ENCODE data around the gene SLC29A2. TPM values are rescaled to one million over a fixed set of nuclear protein-coding genes. Genes with fewer than 3 reads are reported as not detected.

Gene SLC29A2
- total and polyA plus RNA-seq, 2 donors (not counting 1 experiment from before 2014, with no cell fraction given) = 0.17 to 1.7 TPM

- no peaks in the 10 kb centered on the region for H3K27me3 ChIP-seq (ENCODE audit: control insufficient read depth, insufficient read depth, low read length)
- no peak overlapping the region for H3K4me2 ChIP-seq (ENCODE audit: extremely low read depth, insufficient read depth, low read length)
- H3K4me1 ChIP-seq (ENCODE audit: control insufficient read depth, extremely low read depth, insufficient read depth, low read length) = peaks cover 38% of the 10 kb centered on the region
- H3K9ac ChIP-seq (ENCODE audit: insufficient read depth, low read length) = no peak overlapping the region
- H3K36me3 ChIP-seq (ENCODE audit: control insufficient read depth, insufficient read depth, low read length) = peaks cover 41% of the 10 kb centered on the region
- no peak overlapping the region for H3K4me3 ChIP-seq (replicated peaks in 1 of 4; ENCODE audit: control extremely low read depth in 1 of 4, insufficient read depth in 1 of 4, low read depth in 3 of 4, low read length in 4 of 4)
- TF ChIP-seq EZH2 (IDR thresholded peaks at IDR 0.05; ENCODE audit: low read length, missing control alignments) (no peak), CTCF (conservative IDR thresholded peaks at IDR 0.05 in 1 of 2, IDR thresholded peaks at IDR 0.05 in 1 of 2; ENCODE audit: low read depth in 1 of 2, low read length in 2 of 2) (no peak)
- peaks cover 36% of the 10 kb centered on the region for H3K79me2 ChIP-seq (ENCODE audit: control insufficient read depth, insufficient read depth, low read length)
- no peak overlapping the region for H2AFZ ChIP-seq (ENCODE audit: low read length)
- peak overlapping the region; percentile 100 for H3K27ac ChIP-seq (ENCODE audit: insufficient read depth, low read length)
- no peaks in the 10 kb centered on the region for H3K9me3 ChIP-seq (ENCODE audit: control insufficient read depth, insufficient read depth, low read depth, low read length)
- DNase-seq (ENCODE audit: low read depth in 2 of 2) = no peak
- H4K20me1 ChIP-seq (ENCODE audit: control insufficient read depth, extremely low read depth, insufficient read depth, low read length) = no peaks in the 10 kb centered on the region
Observed at GRCh38 chr11:66338276-66339161, 33.0 kb downstream of the SLC29A2 start.

- H3K9me3 ChIP-seq (ENCODE audit: control insufficient read depth, insufficient read depth, low read depth, low read length) = no peaks in the 10 kb centered on the region
- no peak overlapping the region for H2AFZ ChIP-seq (ENCODE audit: low read length)
- no peaks in the 10 kb centered on the region for H4K20me1 ChIP-seq (ENCODE audit: control insufficient read depth, extremely low read depth, insufficient read depth, low read length)
- H3K4me3 ChIP-seq (replicated peaks in 1 of 4; ENCODE audit: control extremely low read depth in 1 of 4, insufficient read depth in 1 of 4, low read depth in 3 of 4, low read length in 4 of 4) = peak overlapping the region in 1 of 4 experiments; percentile 22
- peak; percentile 30 to 69 for DNase-seq (ENCODE audit: low read depth in 2 of 2)
- peaks cover 51% of the 10 kb centered on the region for H3K36me3 ChIP-seq (ENCODE audit: control insufficient read depth, insufficient read depth, low read length)
- peaks cover 36% of the 10 kb centered on the region for H3K4me1 ChIP-seq (ENCODE audit: control insufficient read depth, extremely low read depth, insufficient read depth, low read length)
- no peak for TF ChIP-seq CTCF (conservative IDR thresholded peaks at IDR 0.05 in 1 of 2, IDR thresholded peaks at IDR 0.05 in 1 of 2; ENCODE audit: low read depth in 1 of 2, low read length in 2 of 2)
- TF ChIP-seq EZH2 (IDR thresholded peaks at IDR 0.05; ENCODE audit: low read length, missing control alignments) = no peak
- H3K4me2 ChIP-seq (ENCODE audit: extremely low read depth, insufficient read depth, low read length) = peak overlapping the region; percentile 48
- peaks cover 39% of the 10 kb centered on the region for H3K79me2 ChIP-seq (ENCODE audit: control insufficient read depth, insufficient read depth, low read length)
- no peaks in the 10 kb centered on the region for H3K27me3 ChIP-seq (ENCODE audit: control insufficient read depth, insufficient read depth, low read length)
- peak overlapping the region; percentile 99 for H3K9ac ChIP-seq (ENCODE audit: insufficient read depth, low read length)
- peak overlapping the region; percentile 100 for H3K27ac ChIP-seq (ENCODE audit: insufficient read depth, low read length)
Observed at GRCh38 chr11:66337103-66337899, 34.3 kb downstream of the SLC29A2 start.

All from fibroblast of lung (primary cell).